ENCODE data around the gene TMEM181.

GRCh38 chr6:158633127-158633526 lies 73.2 kb downstream of the TMEM181 start:
- TF ChIP-seq, protein P1, sequence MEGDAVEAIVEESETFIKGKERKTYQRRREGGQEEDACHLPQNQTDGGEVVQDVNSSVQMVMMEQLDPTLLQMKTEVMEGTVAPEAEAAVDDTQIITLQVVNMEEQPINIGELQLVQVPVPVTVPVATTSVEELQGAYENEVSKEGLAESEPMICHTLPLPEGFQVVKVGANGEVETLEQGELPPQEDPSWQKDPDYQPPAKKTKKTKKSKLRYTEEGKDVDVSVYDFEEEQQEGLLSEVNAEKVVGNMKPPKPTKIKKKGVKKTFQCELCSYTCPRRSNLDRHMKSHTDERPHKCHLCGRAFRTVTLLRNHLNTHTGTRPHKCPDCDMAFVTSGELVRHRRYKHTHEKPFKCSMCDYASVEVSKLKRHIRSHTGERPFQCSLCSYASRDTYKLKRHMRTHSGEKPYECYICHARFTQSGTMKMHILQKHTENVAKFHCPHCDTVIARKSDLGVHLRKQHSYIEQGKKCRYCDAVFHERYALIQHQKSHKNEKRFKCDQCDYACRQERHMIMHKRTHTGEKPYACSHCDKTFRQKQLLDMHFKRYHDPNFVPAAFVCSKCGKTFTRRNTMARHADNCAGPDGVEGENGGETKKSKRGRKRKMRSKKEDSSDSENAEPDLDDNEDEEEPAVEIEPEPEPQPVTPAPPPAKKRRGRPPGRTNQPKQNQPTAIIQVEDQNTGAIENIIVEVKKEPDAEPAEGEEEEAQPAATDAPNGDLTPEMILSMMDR (IDR thresholded peaks at IDR 0.05; ENCODE audit: low read depth, low read length, missing input control): no peak
- TF ChIP-seq, protein P2, sequence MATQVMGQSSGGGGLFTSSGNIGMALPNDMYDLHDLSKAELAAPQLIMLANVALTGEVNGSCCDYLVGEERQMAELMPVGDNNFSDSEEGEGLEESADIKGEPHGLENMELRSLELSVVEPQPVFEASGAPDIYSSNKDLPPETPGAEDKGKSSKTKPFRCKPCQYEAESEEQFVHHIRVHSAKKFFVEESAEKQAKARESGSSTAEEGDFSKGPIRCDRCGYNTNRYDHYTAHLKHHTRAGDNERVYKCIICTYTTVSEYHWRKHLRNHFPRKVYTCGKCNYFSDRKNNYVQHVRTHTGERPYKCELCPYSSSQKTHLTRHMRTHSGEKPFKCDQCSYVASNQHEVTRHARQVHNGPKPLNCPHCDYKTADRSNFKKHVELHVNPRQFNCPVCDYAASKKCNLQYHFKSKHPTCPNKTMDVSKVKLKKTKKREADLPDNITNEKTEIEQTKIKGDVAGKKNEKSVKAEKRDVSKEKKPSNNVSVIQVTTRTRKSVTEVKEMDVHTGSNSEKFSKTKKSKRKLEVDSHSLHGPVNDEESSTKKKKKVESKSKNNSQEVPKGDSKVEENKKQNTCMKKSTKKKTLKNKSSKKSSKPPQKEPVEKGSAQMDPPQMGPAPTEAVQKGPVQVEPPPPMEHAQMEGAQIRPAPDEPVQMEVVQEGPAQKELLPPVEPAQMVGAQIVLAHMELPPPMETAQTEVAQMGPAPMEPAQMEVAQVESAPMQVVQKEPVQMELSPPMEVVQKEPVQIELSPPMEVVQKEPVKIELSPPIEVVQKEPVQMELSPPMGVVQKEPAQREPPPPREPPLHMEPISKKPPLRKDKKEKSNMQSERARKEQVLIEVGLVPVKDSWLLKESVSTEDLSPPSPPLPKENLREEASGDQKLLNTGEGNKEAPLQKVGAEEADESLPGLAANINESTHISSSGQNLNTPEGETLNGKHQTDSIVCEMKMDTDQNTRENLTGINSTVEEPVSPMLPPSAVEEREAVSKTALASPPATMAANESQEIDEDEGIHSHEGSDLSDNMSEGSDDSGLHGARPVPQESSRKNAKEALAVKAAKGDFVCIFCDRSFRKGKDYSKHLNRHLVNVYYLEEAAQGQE (IDR thresholded peaks at IDR 0.05): no peak
- TF ChIP-seq TAF1 (conservative IDR thresholded peaks at IDR 0.05): no peak

Data from liver (tissue), 3 donors.